Nucleus accumbens (tissue), 56 donors: ENCODE results near the gene MZT2A.
"Not testable (repeated sequence)": the region's sequence is repeated elsewhere in the genome, so short reads cannot be mapped to it uniquely, and the experiment has no call there.

Source experiments
- DNase-seq, 56 donors: peaks; one replicate each; lab custom pipeline; 2025; lab: John Stamatoyannopoulos, UW

MZT2A gene

GRCh38 chr2:131493199-131493968 is 1.2 kb upstream of the MZT2A start:
- DNase-seq = peak in 2 of 56 donors; percentile 37 to 58

GRCh38 chr2:131492418-131493198 is 411 bp upstream of the MZT2A start:
- DNase-seq = peak; percentile 17 to 96 (median 81)

GRCh38 chr2:131491469-131491836 is 744 bp downstream of the MZT2A start:
- DNase-seq = peak in 6 of 56 donors; percentile 3 to 35 (median 16)

- DNase-seq = peak in 16 of 56 donors; percentile 4 to 42 (median 18)
These were observed 1.4 kb downstream of the MZT2A start for GRCh38 chr2:131490616-131491468.

GRCh38 chr2:131488306-131489205 is 3.6 kb downstream of the MZT2A start:
- no peak for DNase-seq

- not testable (repeated sequence) for DNase-seq
These were observed 5.8 kb downstream of the MZT2A start for GRCh38 chr2:131486201-131486902.

- DNase-seq = not testable (repeated sequence)
These were observed 7.2 kb downstream of the MZT2A start for GRCh38 chr2:131484906-131485460.

- DNase-seq = not testable (repeated sequence)
These were observed 8.0 kb downstream of the MZT2A start for GRCh38 chr2:131483981-131484820.

- DNase-seq = not testable (repeated sequence)
These were observed 9.6 kb downstream of the MZT2A start for GRCh38 chr2:131482506-131483155.

GRCh38 chr2:131480351-131480750 is 11.8 kb downstream of the MZT2A start:
- DNase-seq = not testable (repeated sequence)

- not testable (repeated sequence) for DNase-seq
These were observed 13.2 kb downstream of the MZT2A start for GRCh38 chr2:131478850-131479461.

- DNase-seq = not testable (repeated sequence)
These were observed 13.9 kb downstream of the MZT2A start for GRCh38 chr2:131478074-131478849.

GRCh38 chr2:131477227-131477626 is 15.0 kb downstream of the MZT2A start:
- DNase-seq = not testable (repeated sequence)

- DNase-seq = not testable (repeated sequence)
These were observed 15.8 kb downstream of the MZT2A start for GRCh38 chr2:131476363-131476762.

GRCh38 chr2:131475831-131476230 is 16.4 kb downstream of the MZT2A start, which contains the start of gene TUBA3D:
TSS of gene TUBA3D (plus strand) at chr2:131476119. CDS start at chr2:131476200, 81 bp downstream.
- DNase-seq = no peak

GRCh38 chr2:131473266-131473665 is 18.9 kb downstream of the MZT2A start:
- DNase-seq = not testable (repeated sequence)
